GM19035 (cell line): ENCODE results near the gene FGFR4.

Source experiments
- ATAC-seq: cut with Tn5 transposase; IDR thresholded peaks from one replicate; pipeline ENCODE4 v1.9.1; 2021; ENCODE audit not compliant: unreplicated experiment

FGFR4 gene

GRCh38 chr5:177131352-177132135 is 44.8 kb downstream of the FGFR4 start:
- no peak for ATAC-seq

- ATAC-seq = peak; percentile 6
Observed at GRCh38 chr5:177132136-177133095, 45.7 kb downstream of the FGFR4 start.

DNA sequence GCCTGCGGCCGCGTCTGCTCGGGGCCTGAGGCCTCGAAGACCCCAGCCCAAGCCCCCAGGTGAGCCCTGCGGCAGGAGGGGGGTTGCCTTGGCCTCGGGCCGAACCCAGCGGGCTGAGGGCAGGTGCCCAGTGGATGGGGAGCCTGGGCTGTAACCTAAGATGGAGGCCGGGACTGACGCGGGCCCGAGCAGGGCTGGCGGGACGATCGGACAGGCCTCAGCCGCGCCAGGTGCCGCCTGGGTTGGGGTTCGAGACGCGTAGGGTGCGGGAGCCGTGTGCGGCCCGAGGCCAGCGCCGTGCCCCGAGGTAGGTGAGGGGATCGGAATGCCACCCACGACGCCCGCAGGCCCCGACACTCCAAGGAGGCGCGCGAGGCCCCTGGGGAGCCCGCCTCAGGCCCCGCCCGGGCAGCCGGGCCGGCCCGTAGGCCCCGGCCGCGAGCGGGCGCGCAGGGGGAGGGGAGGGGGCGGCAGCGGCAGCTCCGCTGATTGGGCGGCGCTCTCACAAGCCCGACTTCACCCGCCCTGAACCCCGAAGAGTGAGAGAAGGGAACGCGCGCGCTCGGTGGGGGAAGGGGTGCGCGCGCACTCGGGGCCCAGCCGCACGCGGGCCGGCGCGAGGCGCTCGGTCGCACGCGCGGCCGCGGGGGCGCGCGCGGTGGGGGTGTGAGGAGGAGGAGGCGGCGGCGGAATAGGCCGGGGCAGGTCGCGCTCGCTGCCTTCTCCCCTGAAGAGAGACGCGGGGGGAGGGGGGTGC is 46.6 kb downstream of the FGFR4 start, which contains the start of gene NSD1:
TSS of gene NSD1 (plus strand) at position 678 of the 757 bp plus-strand sequence. CDS start 1,331 bp downstream, outside the sequence.
- peak; percentile 59 for ATAC-seq

GRCh38 chr5:177133853-177134696 is 47.4 kb downstream of the FGFR4 start:
- peak; percentile 30 for ATAC-seq

- ATAC-seq = no peak
Observed at GRCh38 chr5:177134697-177135225, 48.0 kb downstream of the FGFR4 start.

GRCh38 chr5:177140312-177140711 is 53.6 kb downstream of the FGFR4 start:
- ATAC-seq = no peak

DNA sequence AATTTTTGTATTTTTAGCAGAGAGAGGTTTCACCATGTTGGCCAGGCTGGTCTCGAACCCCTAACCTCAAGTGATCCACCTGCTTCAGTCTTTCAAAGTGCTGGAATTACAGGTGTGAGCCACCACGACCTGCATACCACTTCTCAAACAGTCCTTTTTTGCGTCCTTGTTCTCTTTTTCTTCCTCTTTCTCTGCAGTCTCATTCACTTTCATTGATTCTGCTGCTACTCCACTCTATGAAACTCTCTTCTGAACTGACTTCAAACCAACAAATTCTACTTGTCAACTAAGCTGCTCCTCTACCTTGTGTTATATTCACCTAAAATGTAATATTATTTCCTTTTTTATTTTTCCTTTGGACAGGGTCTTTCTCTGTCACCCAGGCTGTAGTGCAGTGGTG is 54.8 kb downstream of the FGFR4 start:
- ATAC-seq = no peak

DNA sequence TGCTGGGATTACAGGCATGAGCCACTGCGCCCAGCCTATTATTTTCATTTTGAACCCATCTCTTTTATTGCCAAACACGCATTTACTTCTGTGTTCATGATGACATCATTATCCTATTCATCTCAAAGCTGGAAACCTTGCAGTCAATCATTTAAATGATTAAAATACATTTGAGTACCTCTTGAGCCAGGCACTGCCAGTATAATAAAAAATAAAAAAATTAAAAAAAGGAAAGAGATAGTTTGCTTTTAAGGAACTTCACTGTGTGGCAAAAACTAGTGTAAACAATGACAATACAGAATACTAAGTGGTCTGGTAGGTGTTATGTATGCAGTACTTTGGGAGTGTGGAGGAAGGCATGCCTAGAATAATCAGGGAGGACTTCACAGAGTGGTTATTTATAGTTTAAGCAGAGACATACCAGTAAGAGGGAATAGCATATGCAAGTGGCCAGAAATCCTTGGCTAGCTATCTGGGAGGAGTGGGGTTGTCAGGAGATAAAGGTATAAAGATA is 55.4 kb downstream of the FGFR4 start:
- no peak for ATAC-seq

DNA sequence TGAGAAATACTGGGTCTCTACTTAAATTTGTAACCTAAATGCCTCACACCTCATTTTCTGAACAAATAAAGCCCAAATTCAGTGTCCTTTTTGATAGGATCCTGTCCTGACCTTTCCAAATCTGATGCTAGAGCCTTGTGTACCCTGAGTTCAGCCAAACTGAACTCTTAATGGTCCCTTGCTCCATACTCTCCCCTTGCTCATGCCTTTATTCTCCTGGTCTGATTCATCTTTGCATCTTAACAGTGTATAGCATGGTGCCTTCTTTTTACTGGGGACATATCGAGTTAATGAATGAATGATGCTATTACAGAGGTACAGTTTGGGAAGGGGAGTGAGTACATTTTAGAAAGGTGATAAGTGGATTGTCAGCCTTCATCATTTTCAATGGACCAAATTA is 56.1 kb downstream of the FGFR4 start:
- ATAC-seq = no peak

DNA sequence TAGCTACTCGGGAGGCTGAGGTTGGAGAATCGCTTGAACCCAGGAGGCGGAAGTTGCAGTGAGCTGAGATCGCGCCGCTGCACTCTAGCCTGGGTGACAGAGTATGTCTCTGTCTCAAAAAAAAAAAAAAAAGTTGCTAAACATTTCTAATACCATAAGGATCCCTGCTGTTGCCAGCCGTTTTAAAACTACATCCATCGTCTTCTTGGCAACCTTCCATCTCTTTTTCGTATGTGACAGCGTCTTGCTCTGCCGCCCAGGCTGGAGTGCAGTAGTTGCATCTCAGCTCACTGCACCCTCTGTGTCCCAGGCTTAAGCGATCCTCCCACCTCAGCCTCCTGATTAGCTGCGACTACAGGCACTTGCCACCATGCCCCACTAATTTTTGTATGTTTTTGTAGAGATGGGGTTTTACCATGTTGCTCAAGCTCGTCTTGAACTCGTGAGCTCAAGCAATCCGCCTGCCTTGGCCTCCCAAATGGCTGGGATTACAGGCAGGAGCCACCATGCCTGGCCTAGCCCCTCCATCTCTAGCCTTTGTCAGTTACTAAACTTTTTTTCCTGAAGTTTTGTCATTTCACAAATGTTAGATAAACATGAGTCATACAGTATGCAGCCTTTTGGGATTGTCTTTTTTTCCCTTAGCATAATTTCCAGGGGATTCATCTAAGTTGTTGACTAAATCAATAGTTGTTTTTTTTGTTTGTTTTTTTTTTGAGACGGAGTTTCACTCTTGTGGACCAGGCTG is 60.4 kb downstream of the FGFR4 start:
- no peak for ATAC-seq
